B cell (primary cell): ENCODE results near the gene ADRB2.

Source experiments
- EZH2 ChIP-seq: IDR thresholded peaks from 2 replicates; pipeline ENCODE4 v1.6.1; 2012; ENCODE audit warnings: borderline replicate concordance, low read depth, mild to moderate bottlenecking, moderate library complexity, low read length; ENCODE audit not compliant: insufficient read depth, poor library complexity, severe bottlenecking
- TF ChIP-seq, protein P1 (sequence below): fragments of 200-600 bp; IDR thresholded peaks from one replicate; pipeline ENCODE4 v1.8.0; 2022; ENCODE audit warnings: antibody characterized with exemption, mild to moderate bottlenecking

- TF ChIP-seq, protein P1, sequence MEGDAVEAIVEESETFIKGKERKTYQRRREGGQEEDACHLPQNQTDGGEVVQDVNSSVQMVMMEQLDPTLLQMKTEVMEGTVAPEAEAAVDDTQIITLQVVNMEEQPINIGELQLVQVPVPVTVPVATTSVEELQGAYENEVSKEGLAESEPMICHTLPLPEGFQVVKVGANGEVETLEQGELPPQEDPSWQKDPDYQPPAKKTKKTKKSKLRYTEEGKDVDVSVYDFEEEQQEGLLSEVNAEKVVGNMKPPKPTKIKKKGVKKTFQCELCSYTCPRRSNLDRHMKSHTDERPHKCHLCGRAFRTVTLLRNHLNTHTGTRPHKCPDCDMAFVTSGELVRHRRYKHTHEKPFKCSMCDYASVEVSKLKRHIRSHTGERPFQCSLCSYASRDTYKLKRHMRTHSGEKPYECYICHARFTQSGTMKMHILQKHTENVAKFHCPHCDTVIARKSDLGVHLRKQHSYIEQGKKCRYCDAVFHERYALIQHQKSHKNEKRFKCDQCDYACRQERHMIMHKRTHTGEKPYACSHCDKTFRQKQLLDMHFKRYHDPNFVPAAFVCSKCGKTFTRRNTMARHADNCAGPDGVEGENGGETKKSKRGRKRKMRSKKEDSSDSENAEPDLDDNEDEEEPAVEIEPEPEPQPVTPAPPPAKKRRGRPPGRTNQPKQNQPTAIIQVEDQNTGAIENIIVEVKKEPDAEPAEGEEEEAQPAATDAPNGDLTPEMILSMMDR = no peak
- no peak for TF ChIP-seq EZH2
These were observed 7.5 kb downstream of the ADRB2 start for GRCh38 chr5:148833925-148834324.
